HUES64 (cell line): Measurements from ENCODE around the gene TMEM243.
"Not testable (repeated sequence)": the region's sequence is repeated elsewhere in the genome, so short reads cannot be mapped to it uniquely, and the experiment has no call there.

Experiments used
- H3K27ac ChIP-seq: 2 replicates; pipeline ENCODE4 v1.7.0; 2013; ENCODE audit warnings: low read depth, low read length, inconsistent platforms
- H3K27me3 ChIP-seq: 2 replicates; pipeline ENCODE4 v1.6.1; 2013; ENCODE audit warnings: mild to moderate bottlenecking, low read length; ENCODE audit not compliant: insufficient read depth
- H3K36me3 ChIP-seq: 2 replicates; pipeline ENCODE4 v1.6.1; 2013; ENCODE audit warnings: mild to moderate bottlenecking, low read length; ENCODE audit not compliant: insufficient read depth
- H3K4me1 ChIP-seq: 2 replicates; pipeline ENCODE4 v1.6.1; 2013; ENCODE audit warnings: mild to moderate bottlenecking, low read length, moderate library complexity; ENCODE audit not compliant: insufficient read depth
- H3K4me3 ChIP-seq: 2 replicates; pipeline ENCODE4 v1.5.1; 2013; ENCODE audit warnings: mild to moderate bottlenecking, low read length, moderate library complexity
- H3K9ac ChIP-seq: 2 replicates; pipeline ENCODE4 v1.6.1; 2013; ENCODE audit warnings: mild to moderate bottlenecking, low read depth, low read length
- H3K9me3 ChIP-seq: 2 replicates; pipeline ENCODE4 v1.6.1; 2013; ENCODE audit warnings: low read depth, low read length; ENCODE audit not compliant: insufficient read depth
- WGBS: fragments of 150-250, 120-280 bp; methylation state at CpG from one replicate; pipeline ENCODE4 v1.1.7; 2013; ENCODE audit warnings: missing lambda C conversion rate; 5-methylcytosine and 5-hydroxymethylcytosine counted together

Gene TMEM243

GRCh38 chr7:87210506-87210905 is 9.0 kb downstream of the TMEM243 start:
- Histone ChIP-seq H3K9me3 (peaks cover 18% of the 10 kb centered on the region; the same call in 1 of the 2 replicates), H3K27ac (no peak overlapping the region), H3K27me3 (no peaks in the 10 kb centered on the region), H3K4me3 (no peak overlapping the region), H3K36me3 (peaks cover 26% of the 10 kb centered on the region), H3K4me1 (peaks cover 10% of the 10 kb centered on the region; the same call in 1 of the 2 replicates), H3K9ac (no peak overlapping the region)
- WGBS, result 95% methylated on average over 3 of the region's 3 CpGs

- peaks cover 7% of the 10 kb centered on the region; the same call in 1 of the 2 replicates for H3K4me1 ChIP-seq
- WGBS, result 92% methylated on average over 18 of the region's 18 CpGs
- no peak overlapping the region for H3K27ac ChIP-seq
- H3K36me3 ChIP-seq, result peaks cover 30% of the 10 kb centered on the region
- H3K9me3 ChIP-seq, result peaks cover 28% of the 10 kb centered on the region
- no peaks in the 10 kb centered on the region for H3K27me3 ChIP-seq
- H3K9ac ChIP-seq, result no peak overlapping the region
- no peak overlapping the region for H3K4me3 ChIP-seq
These were observed 10.1 kb downstream of the TMEM243 start for GRCh38 chr7:87209295-87209924.

GRCh38 chr7:87206361-87206760 is 13.2 kb downstream of the TMEM243 start:
- peaks cover 43% of the 10 kb centered on the region for H3K36me3 ChIP-seq
- peaks cover 8% of the 10 kb centered on the region; the same call in 1 of the 2 replicates for H3K4me1 ChIP-seq
- H3K27me3 ChIP-seq, result no peaks in the 10 kb centered on the region
- H3K9me3 ChIP-seq, result peaks cover 39% of the 10 kb centered on the region
- 100% methylated on average over 1 of the region's 1 CpG for WGBS
- no peak overlapping the region for H3K27ac ChIP-seq
- H3K9ac ChIP-seq, result no peak overlapping the region
- no peak overlapping the region for H3K4me3 ChIP-seq

- peaks cover 48% of the 10 kb centered on the region for H3K36me3 ChIP-seq
- not testable (repeated sequence) for H3K9ac ChIP-seq, H3K27me3 ChIP-seq, H3K27ac ChIP-seq, H3K4me3 ChIP-seq
- 96% methylated on average over 3 of the region's 3 CpGs for WGBS
- H3K9me3 ChIP-seq, result peaks cover 39% of the 10 kb centered on the region
- peaks cover 13% of the 10 kb centered on the region; the same call in 1 of the 2 replicates for H3K4me1 ChIP-seq
These were observed 13.8 kb downstream of the TMEM243 start for GRCh38 chr7:87205701-87206100.

- no peak overlapping the region for H3K4me3 ChIP-seq
- no peak overlapping the region for H3K27ac ChIP-seq
- peaks cover 13% of the 10 kb centered on the region; the same call in 1 of the 2 replicates for H3K4me1 ChIP-seq
- WGBS, result 81% methylated on average over 3 of the region's 3 CpGs
- no peak overlapping the region for H3K9ac ChIP-seq
- no peaks in the 10 kb centered on the region for H3K27me3 ChIP-seq
- H3K9me3 ChIP-seq, result peaks cover 39% of the 10 kb centered on the region
- H3K36me3 ChIP-seq, result peaks cover 55% of the 10 kb centered on the region
These were observed 14.6 kb downstream of the TMEM243 start for GRCh38 chr7:87204933-87205332.

- not testable (repeated sequence) for H3K27me3 ChIP-seq, H3K27ac ChIP-seq, H3K9ac ChIP-seq, H3K4me3 ChIP-seq
- Histone ChIP-seq H3K36me3 (peaks cover 65% of the 10 kb centered on the region), H3K9me3 (peaks cover 39% of the 10 kb centered on the region), H3K4me1 (peaks cover 13% of the 10 kb centered on the region; the same call in 1 of the 2 replicates)
- WGBS, result 90% methylated on average over 4 of the region's 4 CpGs
These were observed 15.6 kb downstream of the TMEM243 start for GRCh38 chr7:87203929-87204328.

- 95% methylated on average over 2 of the region's 2 CpGs for WGBS
- H3K9ac ChIP-seq, result no peak overlapping the region
- no peak overlapping the region for H3K27ac ChIP-seq
- H3K27me3 ChIP-seq, result no peaks in the 10 kb centered on the region
- no peak overlapping the region for H3K4me3 ChIP-seq
- H3K4me1 ChIP-seq, result peaks cover 13% of the 10 kb centered on the region; the same call in 1 of the 2 replicates
- H3K36me3 ChIP-seq, result peaks cover 70% of the 10 kb centered on the region
- H3K9me3 ChIP-seq, result peaks cover 39% of the 10 kb centered on the region
These were observed 16.8 kb downstream of the TMEM243 start for GRCh38 chr7:87202705-87203104.

GRCh38 chr7:87202208-87202607 is 17.3 kb downstream of the TMEM243 start:
- H3K4me3 ChIP-seq, result no peak overlapping the region
- H3K36me3 ChIP-seq, result peaks cover 72% of the 10 kb centered on the region
- H3K27me3 ChIP-seq, result no peaks in the 10 kb centered on the region
- H3K4me1 ChIP-seq, result peaks cover 13% of the 10 kb centered on the region; the same call in 1 of the 2 replicates
- H3K9me3 ChIP-seq, result peaks cover 35% of the 10 kb centered on the region
- no peak overlapping the region for H3K27ac ChIP-seq
- WGBS, result 87% methylated on average over 1 of the region's 1 CpG
- H3K9ac ChIP-seq, result no peak overlapping the region

- Histone ChIP-seq H3K27ac (no peak overlapping the region), H3K27me3 (no peaks in the 10 kb centered on the region), H3K36me3 (peaks cover 86% of the 10 kb centered on the region), H3K4me1 (peaks cover 13% of the 10 kb centered on the region; the same call in 1 of the 2 replicates), H3K9me3 (peaks cover 16% of the 10 kb centered on the region), H3K9ac (no peak overlapping the region), H3K4me3 (no peak overlapping the region)
- 96% methylated on average over 6 of the region's 6 CpGs for WGBS
These were observed 19.7 kb downstream of the TMEM243 start for GRCh38 chr7:87199700-87200450.

- peaks cover 13% of the 10 kb centered on the region; the same call in 1 of the 2 replicates for H3K4me1 ChIP-seq
- no peak overlapping the region for H3K9ac ChIP-seq
- H3K4me3 ChIP-seq, result no peak overlapping the region
- WGBS, result 100% methylated on average over 1 of the region's 1 CpG
- H3K27me3 ChIP-seq, result no peaks in the 10 kb centered on the region
- no peak overlapping the region for H3K27ac ChIP-seq
- H3K9me3 ChIP-seq, result peaks cover 9% of the 10 kb centered on the region
- peaks cover 88% of the 10 kb centered on the region for H3K36me3 ChIP-seq
These were observed 20.3 kb downstream of the TMEM243 start for GRCh38 chr7:87199241-87199640.

- Histone ChIP-seq H3K27ac (no peak overlapping the region), H3K4me3 (no peak overlapping the region), H3K9ac (no peak overlapping the region), H3K4me1 (no peaks in the 10 kb centered on the region), H3K27me3 (no peaks in the 10 kb centered on the region), H3K36me3 (peaks cover 100% of the 10 kb centered on the region), H3K9me3 (no peaks in the 10 kb centered on the region)
- WGBS, result 96% methylated on average over 1 of the region's 1 CpG
These were observed 25.6 kb downstream of the TMEM243 start for GRCh38 chr7:87193912-87194311.
